HEK293 (cell line): ENCODE measurements around the gene KCTD17.

Experiments
- CTCF ChIA-PET: fragments of 350-600 bp; formaldehyde crosslinking; extraction: SDS; loops from one replicate; lab custom pipeline; 2021; ENCODE audit warnings: antibody characterized with exemption; lab: Yijun Ruan, JAX
- POLR2A ChIA-PET: fragments of 300-600 bp; formaldehyde crosslinking; extraction: SDS; loops from one replicate; lab custom pipeline; 2020; ENCODE audit warnings: antibody characterized with exemption, inconsistent platforms; lab: Yijun Ruan, JAX
- H3K27ac ChIP-seq: fragments of 200-500 bp; sonication (Bioruptor generic); 2 replicates; pipeline ENCODE4 v1.5.1; 2014; ENCODE audit warnings: low read depth, low read length, control low read depth, inconsistent platforms; ENCODE audit errors: extremely low read depth
- H3K36me3 ChIP-seq, 2 experiments: fragments of 200-500 bp in 1 of 2; sonication (Bioruptor generic) in 1 of 2; 1 replicate in 1 of 2; 2 replicates in 1 of 2; pipeline ENCODE4 v1.5.1; 2014 to 2017; ENCODE audit warnings: inconsistent platforms in 2 of 2, low read length in 2 of 2; ENCODE audit not compliant: control insufficient read depth in 2 of 2, insufficient read depth in 1 of 2
- H3K4me1 ChIP-seq: fragments of 200-500 bp; sonication (Bioruptor generic); 2 replicates; pipeline ENCODE4 v1.5.1; 2014; ENCODE audit warnings: mild to moderate bottlenecking, low read length, inconsistent platforms; ENCODE audit not compliant: control insufficient read depth, insufficient read depth
- H3K4me3 ChIP-seq: 2 replicates; pipeline ENCODE4 v1.5.1; 2011; ENCODE audit warnings: low read depth, mild to moderate bottlenecking, control low read depth, low read length, moderate library complexity
- H3K9me3 ChIP-seq: fragments of 200-500 bp; sonication (Bioruptor generic); 2 replicates; pipeline ENCODE4 v1.5.1; 2014; ENCODE audit warnings: low read depth, low read length, inconsistent platforms; ENCODE audit not compliant: control insufficient read depth, insufficient read depth
- PRDM1 ChIP-seq: fragments of 450-650 bp; formaldehyde crosslinking; IDR thresholded peaks from 2 replicates; pipeline ENCODE4; 2016; ENCODE audit warnings: missing biosample characterization, missing genetic modification characterization
- RBAK ChIP-seq: fragments of 450-650 bp; formaldehyde crosslinking; IDR thresholded peaks from 2 replicates; pipeline ENCODE4 v1.5.1; 2016; ENCODE audit warnings: missing biosample characterization, missing genetic modification characterization
- SALL2 ChIP-seq: fragments of 450-650 bp; formaldehyde crosslinking; IDR thresholded peaks from 2 replicates; pipeline ENCODE4 v1.5.0; 2017; ENCODE audit warnings: missing biosample characterization, mild to moderate bottlenecking, missing genetic modification characterization, borderline replicate concordance
- ZBTB17 ChIP-seq: fragments of 450-650 bp; formaldehyde crosslinking; IDR thresholded peaks from 2 replicates; pipeline ENCODE4 v1.5.1; 2016; ENCODE audit warnings: missing biosample characterization, missing genetic modification characterization
- ZNF223 ChIP-seq: fragments of 450-650 bp; formaldehyde crosslinking; IDR thresholded peaks from 2 replicates; pipeline ENCODE4 v1.5.1; 2016; ENCODE audit warnings: missing biosample characterization, missing genetic modification characterization
- ZNF341 ChIP-seq: fragments of 450-650 bp; formaldehyde crosslinking; IDR thresholded peaks from 2 replicates; pipeline ENCODE4; 2016; ENCODE audit warnings: low read depth, missing biosample characterization, missing genetic modification characterization
- ZNF366 ChIP-seq: fragments of 450-650 bp; formaldehyde crosslinking; conservative IDR thresholded peaks from 2 replicates; pipeline ENCODE4 v1.5.1; 2016; ENCODE audit warnings: missing biosample characterization, missing genetic modification characterization
- ZNF843 ChIP-seq: fragments of 450-650 bp; formaldehyde crosslinking; IDR thresholded peaks from 2 replicates; pipeline ENCODE4 v1.5.1; 2016; ENCODE audit warnings: missing biosample characterization, missing genetic modification characterization
- TF ChIP-seq, protein P1 (sequence below): fragments of 450-650 bp; formaldehyde crosslinking; IDR thresholded peaks from 2 replicates; pipeline ENCODE4 v1.5.1; 2016; ENCODE audit warnings: missing biosample characterization, missing genetic modification characterization
- TF ChIP-seq, protein P2 (sequence below): fragments of 450-650 bp; formaldehyde crosslinking; IDR thresholded peaks from 2 replicates; pipeline ENCODE4 v1.5.1; 2017; ENCODE audit warnings: missing biosample characterization, mild to moderate bottlenecking, missing genetic modification characterization, moderate library complexity
- TF ChIP-seq, protein P3 (sequence below): fragments of 450-650 bp; formaldehyde crosslinking; IDR thresholded peaks from 2 replicates; pipeline ENCODE4 v1.5.1; 2016; ENCODE audit warnings: missing biosample characterization, missing genetic modification characterization
- TF ChIP-seq, protein P4 (sequence below): fragments of 450-650 bp; formaldehyde crosslinking; IDR thresholded peaks from 2 replicates; pipeline ENCODE4 v1.5.1; 2016; ENCODE audit warnings: missing biosample characterization, missing genetic modification characterization
- TF ChIP-seq, protein P5 (sequence below): fragments of 450-650 bp; formaldehyde crosslinking; IDR thresholded peaks from 2 replicates; pipeline ENCODE4 v1.5.1; 2016; ENCODE audit warnings: missing biosample characterization, missing genetic modification characterization

The KCTD17 gene

DNA sequence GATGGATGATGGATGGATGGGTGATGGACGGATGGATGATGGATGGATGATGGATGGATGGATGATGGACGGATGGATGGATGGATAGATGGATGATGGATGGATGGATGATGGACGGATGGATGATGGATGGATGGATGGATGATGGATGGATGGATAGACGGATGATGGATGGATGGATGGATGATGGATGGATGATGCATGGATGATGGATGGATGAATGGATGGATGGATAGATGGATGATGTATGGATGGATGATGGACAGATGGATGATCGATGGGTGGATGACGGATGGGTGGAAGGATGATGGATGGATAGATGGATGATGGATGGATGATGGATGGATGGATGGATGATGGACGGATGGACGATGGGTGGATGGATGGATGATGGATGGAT lies 21.1 kb downstream of the KCTD17 start (continued):
- peak; percentile 100 for TF ChIP-seq ZBTB17 (tag by site-specific recombination)
- TF ChIP-seq, protein P1, sequence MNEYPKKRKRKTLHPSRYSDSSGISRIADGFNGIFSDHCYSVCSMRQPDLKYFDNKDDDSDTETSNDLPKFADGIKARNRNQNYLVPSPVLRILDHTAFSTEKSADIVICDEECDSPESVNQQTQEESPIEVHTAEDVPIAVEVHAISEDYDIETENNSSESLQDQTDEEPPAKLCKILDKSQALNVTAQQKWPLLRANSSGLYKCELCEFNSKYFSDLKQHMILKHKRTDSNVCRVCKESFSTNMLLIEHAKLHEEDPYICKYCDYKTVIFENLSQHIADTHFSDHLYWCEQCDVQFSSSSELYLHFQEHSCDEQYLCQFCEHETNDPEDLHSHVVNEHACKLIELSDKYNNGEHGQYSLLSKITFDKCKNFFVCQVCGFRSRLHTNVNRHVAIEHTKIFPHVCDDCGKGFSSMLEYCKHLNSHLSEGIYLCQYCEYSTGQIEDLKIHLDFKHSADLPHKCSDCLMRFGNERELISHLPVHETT (tag by site-specific recombination) = no peak
- TF ChIP-seq SALL2 (tag by site-specific recombination) = peak; percentile 69; the same call in 1 of the 2 replicates

DNA sequence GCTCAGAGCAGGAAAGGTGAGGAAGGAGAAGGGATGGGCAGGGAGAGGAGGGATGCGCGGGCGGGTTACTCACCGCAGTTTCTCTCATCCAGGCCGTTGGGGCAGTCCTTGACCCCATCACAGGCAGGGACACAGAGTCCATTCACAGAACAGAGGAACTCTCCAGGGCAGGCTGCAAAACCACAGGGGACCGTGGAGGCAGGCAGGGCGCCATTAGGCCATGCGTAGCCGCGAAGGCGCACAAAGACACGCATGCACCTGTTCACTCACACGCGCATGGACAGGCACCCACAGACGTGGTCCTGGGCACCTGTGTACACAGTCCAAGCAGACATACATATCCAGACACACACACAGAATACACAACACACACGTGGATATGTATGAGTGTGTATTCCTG lies 23.0 kb downstream of the KCTD17 start:
- no peak for TF ChIP-seq ZNF223 (tag by site-specific recombination)
- Histone ChIP-seq H3K4me1 (no peaks in the 10 kb centered on the region), H3K27ac (no peak overlapping the region), H3K4me3 (no peak overlapping the region), H3K36me3 (no peaks in the 10 kb centered on the region), H3K9me3 (no peaks in the 10 kb centered on the region)
- ChIA-PET CTCF (interaction anchor here (0.6 kb wide), 1 partner anchor 125 kb away, joined by 3 read pairs; no protein-coding TSS in a partner anchor), POLR2A (no interaction called here)

DNA sequence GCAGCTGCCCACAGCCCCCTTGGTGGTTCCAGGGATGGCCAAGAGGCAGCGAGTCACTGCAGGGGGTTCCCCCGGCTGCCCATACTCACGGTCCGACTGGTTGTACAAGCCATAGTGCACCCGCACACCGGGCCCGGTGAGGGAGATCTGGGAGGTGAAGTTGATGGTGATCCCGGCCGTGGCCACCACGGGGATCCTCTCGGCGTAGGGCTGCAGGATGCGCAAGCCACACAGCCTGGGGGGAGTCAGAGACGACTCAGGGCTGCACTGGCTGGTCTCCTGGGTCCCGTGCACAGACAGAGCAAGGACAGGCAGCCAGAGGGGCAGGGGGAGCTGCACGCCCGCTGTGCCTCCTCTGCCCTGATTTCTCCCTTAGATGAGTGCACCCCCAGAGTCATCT lies 23.5 kb downstream of the KCTD17 start:
- H3K4me3 ChIP-seq = no peak overlapping the region
- no peaks in the 10 kb centered on the region for H3K9me3 ChIP-seq
- H3K4me1 ChIP-seq = no peaks in the 10 kb centered on the region
- no peak overlapping the region for H3K27ac ChIP-seq
- TF ChIP-seq ZNF843 (tag by site-specific recombination) (no peak), ZNF341 (tag by site-specific recombination) (no peak), RBAK (tag by site-specific recombination) (no peak)
- TF ChIP-seq, protein P2, sequence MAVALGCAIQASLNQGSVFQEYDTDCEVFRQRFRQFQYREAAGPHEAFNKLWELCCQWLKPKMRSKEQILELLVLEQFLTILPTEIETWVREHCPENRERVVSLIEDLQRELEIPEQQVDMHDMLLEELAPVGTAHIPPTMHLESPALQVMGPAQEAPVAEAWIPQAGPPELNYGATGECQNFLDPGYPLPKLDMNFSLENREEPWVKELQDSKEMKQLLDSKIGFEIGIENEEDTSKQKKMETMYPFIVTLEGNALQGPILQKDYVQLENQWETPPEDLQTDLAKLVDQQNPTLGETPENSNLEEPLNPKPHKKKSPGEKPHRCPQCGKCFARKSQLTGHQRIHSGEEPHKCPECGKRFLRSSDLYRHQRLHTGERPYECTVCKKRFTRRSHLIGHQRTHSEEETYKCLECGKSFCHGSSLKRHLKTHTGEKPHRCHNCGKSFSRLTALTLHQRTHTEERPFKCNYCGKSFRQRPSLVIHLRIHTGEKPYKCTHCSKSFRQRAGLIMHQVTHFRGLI = no peak
- TF ChIP-seq, protein P3, sequence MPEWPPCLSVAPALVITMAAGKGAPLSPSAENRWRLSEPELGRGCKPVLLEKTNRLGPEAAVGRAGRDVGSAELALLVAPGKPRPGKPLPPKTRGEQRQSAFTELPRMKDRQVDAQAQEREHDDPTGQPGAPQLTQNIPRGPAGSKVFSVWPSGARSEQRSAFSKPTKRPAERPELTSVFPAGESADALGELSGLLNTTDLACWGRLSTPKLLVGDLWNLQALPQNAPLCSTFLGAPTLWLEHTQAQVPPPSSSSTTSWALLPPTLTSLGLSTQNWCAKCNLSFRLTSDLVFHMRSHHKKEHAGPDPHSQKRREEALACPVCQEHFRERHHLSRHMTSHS = no peak
- TF ChIP-seq, protein P4, sequence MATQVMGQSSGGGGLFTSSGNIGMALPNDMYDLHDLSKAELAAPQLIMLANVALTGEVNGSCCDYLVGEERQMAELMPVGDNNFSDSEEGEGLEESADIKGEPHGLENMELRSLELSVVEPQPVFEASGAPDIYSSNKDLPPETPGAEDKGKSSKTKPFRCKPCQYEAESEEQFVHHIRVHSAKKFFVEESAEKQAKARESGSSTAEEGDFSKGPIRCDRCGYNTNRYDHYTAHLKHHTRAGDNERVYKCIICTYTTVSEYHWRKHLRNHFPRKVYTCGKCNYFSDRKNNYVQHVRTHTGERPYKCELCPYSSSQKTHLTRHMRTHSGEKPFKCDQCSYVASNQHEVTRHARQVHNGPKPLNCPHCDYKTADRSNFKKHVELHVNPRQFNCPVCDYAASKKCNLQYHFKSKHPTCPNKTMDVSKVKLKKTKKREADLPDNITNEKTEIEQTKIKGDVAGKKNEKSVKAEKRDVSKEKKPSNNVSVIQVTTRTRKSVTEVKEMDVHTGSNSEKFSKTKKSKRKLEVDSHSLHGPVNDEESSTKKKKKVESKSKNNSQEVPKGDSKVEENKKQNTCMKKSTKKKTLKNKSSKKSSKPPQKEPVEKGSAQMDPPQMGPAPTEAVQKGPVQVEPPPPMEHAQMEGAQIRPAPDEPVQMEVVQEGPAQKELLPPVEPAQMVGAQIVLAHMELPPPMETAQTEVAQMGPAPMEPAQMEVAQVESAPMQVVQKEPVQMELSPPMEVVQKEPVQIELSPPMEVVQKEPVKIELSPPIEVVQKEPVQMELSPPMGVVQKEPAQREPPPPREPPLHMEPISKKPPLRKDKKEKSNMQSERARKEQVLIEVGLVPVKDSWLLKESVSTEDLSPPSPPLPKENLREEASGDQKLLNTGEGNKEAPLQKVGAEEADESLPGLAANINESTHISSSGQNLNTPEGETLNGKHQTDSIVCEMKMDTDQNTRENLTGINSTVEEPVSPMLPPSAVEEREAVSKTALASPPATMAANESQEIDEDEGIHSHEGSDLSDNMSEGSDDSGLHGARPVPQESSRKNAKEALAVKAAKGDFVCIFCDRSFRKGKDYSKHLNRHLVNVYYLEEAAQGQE (tag by site-specific recombination) = no peak
- H3K36me3 ChIP-seq = no peaks in the 10 kb centered on the region
- ChIA-PET POLR2A (no interaction called here), CTCF (interaction anchor here (0.6 to 0.7 kb wide), 3 partner anchors 58 to 288 kb away, joined by 3 read pairs; no protein-coding TSS in a partner anchor)

DNA sequence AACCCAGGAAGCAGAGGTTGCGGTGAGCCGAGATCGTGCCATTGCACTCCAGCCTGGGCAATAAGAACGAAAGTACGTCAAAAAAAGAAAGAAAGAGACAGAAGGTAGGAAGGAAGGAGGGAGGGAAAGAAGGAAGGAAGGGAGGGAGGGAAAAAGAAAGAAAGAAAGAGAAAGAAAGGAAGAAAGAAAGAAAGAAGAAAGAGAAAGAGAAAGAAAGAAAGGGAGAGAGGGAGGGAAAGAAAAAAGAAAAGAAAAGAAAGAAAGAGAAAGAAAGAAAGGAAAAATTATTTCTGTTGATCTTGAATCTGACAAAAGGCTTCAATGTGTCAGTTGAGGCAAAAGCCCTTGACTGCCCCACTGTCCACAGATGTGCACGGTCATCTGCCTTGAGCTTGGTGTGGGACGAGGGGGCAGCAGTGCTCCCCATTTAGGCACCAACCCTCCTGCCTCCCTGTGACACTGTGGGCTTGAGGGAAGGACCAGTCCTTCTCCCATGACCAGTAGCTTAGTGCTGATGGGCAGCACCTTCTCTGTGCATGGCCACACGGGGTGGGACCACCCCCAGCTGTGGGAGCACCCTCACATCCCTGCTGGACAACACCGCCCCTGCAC lies 24.4 kb downstream of the KCTD17 start:
- H3K36me3 ChIP-seq = no peaks in the 10 kb centered on the region
- no peak overlapping the region for H3K4me3 ChIP-seq
- CTCF ChIA-PET = interaction anchor here (0.6 to 2.0 kb wide), 10 partner anchors 12 to 348 kb away, joined by 3 to 10 read pairs (median 4); no protein-coding TSS in a partner anchor
- H3K9me3 ChIP-seq = no peaks in the 10 kb centered on the region
- no peaks in the 10 kb centered on the region for H3K4me1 ChIP-seq
- POLR2A ChIA-PET = interaction anchor here (0.9 to 1.4 kb wide), 2 partner anchors 25 to 124 kb away, joined by 3 to 5 read pairs; partner anchors contain the start of gene KCTD17
- TF ChIP-seq ZNF366 (tag by site-specific recombination) (peak; percentile 93), PRDM1 (tag by site-specific recombination) (peak; percentile 98)
- TF ChIP-seq, protein P5, sequence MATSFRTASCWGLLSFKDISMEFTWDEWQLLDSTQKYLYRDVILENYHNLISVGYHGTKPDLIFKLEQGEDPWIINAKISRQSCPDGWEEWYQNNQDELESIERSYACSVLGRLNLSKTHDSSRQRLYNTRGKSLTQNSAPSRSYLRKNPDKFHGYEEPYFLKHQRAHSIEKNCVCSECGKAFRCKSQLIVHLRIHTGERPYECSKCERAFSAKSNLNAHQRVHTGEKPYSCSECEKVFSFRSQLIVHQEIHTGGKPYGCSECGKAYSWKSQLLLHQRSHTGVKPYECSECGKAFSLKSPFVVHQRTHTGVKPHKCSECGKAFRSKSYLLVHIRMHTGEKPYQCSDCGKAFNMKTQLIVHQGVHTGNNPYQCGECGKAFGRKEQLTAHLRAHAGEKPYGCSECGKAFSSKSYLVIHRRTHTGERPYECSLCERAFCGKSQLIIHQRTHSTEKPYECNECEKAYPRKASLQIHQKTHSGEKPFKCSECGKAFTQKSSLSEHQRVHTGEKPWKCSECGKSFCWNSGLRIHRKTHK (tag by site-specific recombination) = no peak
- no peak overlapping the region for H3K27ac ChIP-seq
